Measurements from ENCODE around the gene PHLDB2. TPM values are rescaled to one million over a fixed set of nuclear protein-coding genes. Genes with fewer than 3 reads are reported as not detected.

The PHLDB2 gene
- total and polyA plus RNA-seq, 2 of the 4 experiments (the other 2 are of a cell fraction) = 10.6 to 28.7 TPM

- H3K56ac ChIP-seq (ENCODE audit: extremely low read depth, insufficient read depth, low read length) = no peak overlapping the region
- H2BK20ac ChIP-seq (ENCODE audit: low read depth, low read length) = no peak overlapping the region
- POLR2A ChIA-PET (ENCODE audit: unreplicated experiment) = no interaction called here
- peaks cover 25 to 33% of the 10 kb centered on the region in 2 experiments for H3K79me1 ChIP-seq (ENCODE audit: low read depth in 1 of 2, low read length in 2 of 2)
- H3K36me3 ChIP-seq (ENCODE audit: control insufficient read depth, insufficient read depth, low read length) = no peaks in the 10 kb centered on the region
- peak overlapping the region; percentile 15; the same call in 1 of the 2 replicates for H3K23ac ChIP-seq (ENCODE audit: low read depth, low read length)
- no peaks in the 10 kb centered on the region for H3K9me1 ChIP-seq (ENCODE audit: insufficient read depth, low read length)
- intact Hi-C loops (cut with micrococcal nuclease) (no loop called here), in situ Hi-C loops (cut with MboI; ENCODE audit: low sequenced_read_pairs) (no loop called here), dilution Hi-C loops (cut with HindIII; ENCODE audit: low sequenced_read_pairs, unreplicated experiment) (no loop called here)
- BruUV-seq (replicated peaks) = no TSS peak
- H2BK120ac ChIP-seq (ENCODE audit: low read depth, low read length) = no peak overlapping the region
- no peak overlapping the region for H4K91ac ChIP-seq (ENCODE audit: insufficient read depth, low read depth, low read length)
- no peaks in the 10 kb centered on the region; the same call in 1 of the 2 replicates for H4K20me1 ChIP-seq (ENCODE audit: insufficient read depth, low read length)
- DNase-seq = no peak
- 20% methylated on average over 1 of the region's 3 CpGs; no CpG with 5 or more reads in 1 of the 2 experiments for WGBS, 2 experiments (ENCODE audit: extremely low coverage in 2 of 2, insufficient read length in 1 of 2)
- TF ChIP-seq MAFK (IDR thresholded peaks at IDR 0.05; ENCODE audit: low read depth, low read length) = no peak
- no peak for TF ChIP-seq CEBPB (IDR thresholded peaks at IDR 0.05; ENCODE audit: low read depth, low read length)
- TF ChIP-seq CHD1 (IDR thresholded peaks at IDR 0.05; ENCODE audit: low read depth, low read length) = no peak
- TF ChIP-seq FOS (IDR thresholded peaks at IDR 0.05; ENCODE audit: low read depth, low read length) = no peak
- no peak for TF ChIP-seq ELK1 (IDR thresholded peaks at IDR 0.05; ENCODE audit: borderline replicate concordance, low read depth, low read length)
- TF ChIP-seq MXI1 (IDR thresholded peaks at IDR 0.05; ENCODE audit: borderline replicate concordance, low read depth, low read length) = no peak
- no peak for TF ChIP-seq SMC3 (IDR thresholded peaks at IDR 0.05; ENCODE audit: low read depth, low read length)
- no peak for TF ChIP-seq USF2 (IDR thresholded peaks at IDR 0.05; ENCODE audit: low read depth, low read length)
- TF ChIP-seq RFX5 (IDR thresholded peaks at IDR 0.05; ENCODE audit: low read depth, low read length) = no peak
- TF ChIP-seq CTCF (conservative IDR thresholded peaks at IDR 0.05; ENCODE audit: low read depth, low read length) = no peak
- no peak for TF ChIP-seq MAZ (IDR thresholded peaks at IDR 0.05; ENCODE audit: borderline replicate concordance, low read depth, low read length)
- no peak for TF ChIP-seq RAD21 (IDR thresholded peaks at IDR 0.05; ENCODE audit: low read length)
- no peak for TF ChIP-seq BHLHE40 (IDR thresholded peaks at IDR 0.05; ENCODE audit: low read depth, low read length)
- no peak for TF ChIP-seq POLR2A (IDR thresholded peaks at IDR 0.05; ENCODE audit: low read depth, low read length)
- TF ChIP-seq NFE2L2 (IDR thresholded peaks at IDR 0.05; ENCODE audit: low read depth, low read length) = no peak
- TF ChIP-seq RCOR1 (IDR thresholded peaks at IDR 0.05; ENCODE audit: insufficient replicate concordance, low read length) = no peak
- no peak overlapping the region for H3K4me3 ChIP-seq (ENCODE audit: insufficient read depth, low read depth, low read length)
- H4K8ac ChIP-seq (ENCODE audit: low read depth in 2 of 2, low read length in 2 of 2) = no peak overlapping the region
- H3K9ac ChIP-seq (ENCODE audit: low read depth, low read length) = no peak overlapping the region
- H4K5ac ChIP-seq (ENCODE audit: low read depth, low read length) = no peak overlapping the region
- H3K27me3 ChIP-seq (ENCODE audit: control insufficient read depth, insufficient read depth, low read length) = no peaks in the 10 kb centered on the region
- H3K4me2 ChIP-seq (ENCODE audit: low read depth, low read length) = no peak overlapping the region
- H2AK5ac ChIP-seq (ENCODE audit: low read depth, low read length) = no peak overlapping the region
- no peak overlapping the region for H2AFZ ChIP-seq (replicated peaks; ENCODE audit: low read length, poor library complexity)
- H2AK9ac ChIP-seq (replicated peaks; ENCODE audit: low read depth, low read length, poor library complexity) = no peak overlapping the region
- H3K4me1 ChIP-seq (ENCODE audit: control insufficient read depth, insufficient read depth, low read length) = peaks cover 4% of the 10 kb centered on the region; the same call in 1 of the 2 replicates
- CTCF ChIA-PET = interaction anchor here (0.7 to 1.9 kb wide), 3 partner anchors 11 to 296 kb away, joined by 3 to 6 read pairs (median 3); no protein-coding TSS in a partner anchor
- H3K18ac ChIP-seq (ENCODE audit: low read depth, low read length) = no peak overlapping the region
- no peak overlapping the region for H2BK15ac ChIP-seq (ENCODE audit: low read depth, low read length)
- H3K4ac ChIP-seq (ENCODE audit: low read depth, low read length) = no peak overlapping the region
- H3K9me3 ChIP-seq (ENCODE audit: control insufficient read depth, insufficient read depth, low read length) = no peaks in the 10 kb centered on the region
- no peak overlapping the region for H3K14ac ChIP-seq (replicated peaks; ENCODE audit: low read depth, low read length)
- H2BK5ac ChIP-seq (ENCODE audit: low read depth, low read length, poor library complexity, severe bottlenecking) = no peak overlapping the region
- no peak overlapping the region for H3K27ac ChIP-seq (ENCODE audit: insufficient read depth, low read length)
- ATAC-seq (ENCODE audit: low read depth) = no peak
These were observed 122.3 kb downstream of the PHLDB2 start for GRCh38 chr3:111981457-111981763.

Measured in IMR-90 (cell line).